H9 (cell line): ENCODE measurements around the gene SELENBP1. TPM values are rescaled to one million over a fixed set of nuclear protein-coding genes. Genes with fewer than 3 reads are reported as not detected.

Experiments used
- DNase-seq: peaks from one replicate; pipeline ENCODE4 v3.0.0-alpha.2; 2017
- H2AFZ ChIP-seq: one replicate; pipeline ENCODE4 v1.6.1; 2013; ENCODE audit warnings: mild to moderate bottlenecking, low read length, control low read depth, moderate library complexity
- H2AK5ac ChIP-seq: 2 replicates; pipeline ENCODE4 v1.6.1; 2013; ENCODE audit warnings: low read length, control low read depth, mixed read lengths; ENCODE audit not compliant: insufficient read length
- H2BK120ac ChIP-seq: one replicate; pipeline ENCODE4 v1.6.1; 2013; ENCODE audit warnings: low read depth, mild to moderate bottlenecking, low read length, control low read depth, inconsistent platforms; ENCODE audit not compliant: poor library complexity, severe bottlenecking
- H2BK12ac ChIP-seq: 2 replicates; pipeline ENCODE4 v1.6.1; 2013; ENCODE audit warnings: low read length, control low read depth, mixed read lengths, low read depth; ENCODE audit not compliant: insufficient read length
- H2BK15ac ChIP-seq: 2 replicates; pipeline ENCODE4 v1.6.1; 2013; ENCODE audit warnings: low read depth, low read length, control low read depth
- H2BK20ac ChIP-seq: one replicate; pipeline ENCODE4 v1.6.1; 2013; ENCODE audit warnings: low read depth, mild to moderate bottlenecking, low read length, control low read depth, inconsistent platforms; ENCODE audit not compliant: poor library complexity, severe bottlenecking
- H2BK5ac ChIP-seq: 2 replicates; pipeline ENCODE4 v1.6.1; 2013; ENCODE audit warnings: low read length, control low read depth, mixed read lengths; ENCODE audit not compliant: insufficient read length
- H3K14ac ChIP-seq: 2 replicates; pipeline ENCODE4 v1.6.1; 2013; ENCODE audit warnings: low read length, control low read depth; ENCODE audit not compliant: insufficient read depth
- H3K18ac ChIP-seq: 2 replicates; pipeline ENCODE4 v1.6.1; 2013; ENCODE audit warnings: low read depth, mild to moderate bottlenecking, mixed read lengths, low read length, control low read depth; ENCODE audit not compliant: insufficient read length
- H3K23ac ChIP-seq: 2 replicates; pipeline ENCODE4 v1.6.1; 2013; ENCODE audit warnings: low read length, control low read depth, mixed read lengths, low read depth; ENCODE audit not compliant: insufficient read length
- H3K23me2 ChIP-seq: 2 replicates; pipeline ENCODE4 v1.6.1; 2013; ENCODE audit warnings: low read depth, mild to moderate bottlenecking, mixed read lengths, low read length, control low read depth; ENCODE audit not compliant: insufficient read length, poor library complexity, severe bottlenecking
- H3K27ac ChIP-seq: 2 replicates; pipeline ENCODE4 v1.5.1; 2013; ENCODE audit warnings: low read length, control low read depth, mixed read lengths, low read depth; ENCODE audit not compliant: insufficient read length
- H3K27me3 ChIP-seq: 2 replicates; pipeline ENCODE4 v1.6.1; 2013; ENCODE audit warnings: low read length, control low read depth, inconsistent platforms; ENCODE audit not compliant: insufficient read depth
- H3K4ac ChIP-seq: 2 replicates; pipeline ENCODE4 v1.6.1; 2013; ENCODE audit warnings: low read depth, mild to moderate bottlenecking, control low read depth, inconsistent platforms, low read length, moderate library complexity
- H3K4me1 ChIP-seq: 2 replicates; pipeline ENCODE4 v1.6.1; 2013; ENCODE audit warnings: low read length, control low read depth, inconsistent platforms; ENCODE audit not compliant: insufficient read depth
- H3K4me2 ChIP-seq: 2 replicates; pipeline ENCODE4 v1.6.1; 2013; ENCODE audit warnings: low read length, control low read depth, mixed read lengths; ENCODE audit not compliant: insufficient read length, insufficient read depth
- H3K56ac ChIP-seq: 2 replicates; pipeline ENCODE4 v1.6.1; 2013; ENCODE audit warnings: low read depth, mild to moderate bottlenecking, mixed read lengths, low read length, control low read depth; ENCODE audit not compliant: insufficient read length
- H3K79me1 ChIP-seq: 2 replicates; pipeline ENCODE4 v1.6.1; 2013; ENCODE audit warnings: low read depth, mild to moderate bottlenecking, moderate library complexity, low read length, control low read depth, inconsistent platforms; ENCODE audit not compliant: insufficient read depth, poor library complexity, severe bottlenecking
- H3K79me2 ChIP-seq: 2 replicates; pipeline ENCODE4 v1.6.1; 2013; ENCODE audit warnings: low read length, control low read depth, inconsistent platforms; ENCODE audit not compliant: insufficient read depth
- H3K9ac ChIP-seq: 2 replicates; pipeline ENCODE4 v1.6.1; 2013; ENCODE audit warnings: low read length, control low read depth, mixed read lengths; ENCODE audit not compliant: insufficient read length; ENCODE audit errors: extremely low read depth
- H3K9me3 ChIP-seq: one replicate; pipeline ENCODE4 v1.6.1; 2013; ENCODE audit warnings: low read depth, low read length, inconsistent platforms; ENCODE audit not compliant: control insufficient read depth
- H3T11ph ChIP-seq: one replicate; pipeline ENCODE4 v1.6.1; 2013; ENCODE audit warnings: mild to moderate bottlenecking, low read length, control low read depth, inconsistent platforms
- H4K20me1 ChIP-seq: one replicate; pipeline ENCODE4 v1.6.1; 2013; ENCODE audit not compliant: control insufficient read depth, insufficient read length, insufficient read depth
- H4K5ac ChIP-seq: 2 replicates; pipeline ENCODE4 v1.6.1; 2013; ENCODE audit warnings: low read depth, mild to moderate bottlenecking, mixed read lengths, low read length, control low read depth; ENCODE audit not compliant: insufficient read length
- H4K8ac ChIP-seq: replicated peaks from 2 replicates; pipeline ENCODE4 v1.6.1; 2013; ENCODE audit warnings: low read length, control low read depth, mixed read lengths, low read depth; ENCODE audit not compliant: insufficient read length
- H4K91ac ChIP-seq: 2 replicates; pipeline ENCODE4 v1.6.1; 2013; ENCODE audit warnings: low read depth, mild to moderate bottlenecking, moderate library complexity, mixed read lengths, low read length, control low read depth; ENCODE audit not compliant: insufficient read length
- H3K27ac Mint-ChIP-seq, 3 experiments: 2 replicates in 2 of 3; 3 replicates in 1 of 3; pipeline ENCODE4 v1.8.0; 2020 to 2021; ENCODE audit warnings: mixed read lengths in 3 of 3, mild to moderate bottlenecking in 1 of 3, moderate library complexity in 1 of 3
- H3K27me3 Mint-ChIP-seq: 2 replicates; pipeline ENCODE4 v1.8.0; 2021; ENCODE audit warnings: low read depth, mild to moderate bottlenecking, moderate library complexity, mixed read lengths
- H3K36me3 Mint-ChIP-seq, 3 experiments: 2 replicates in 2 of 3; 3 replicates in 1 of 3; pipeline ENCODE4 v1.8.0; 2020 to 2021; ENCODE audit warnings: low read depth in 3 of 3, mixed read lengths in 3 of 3; ENCODE audit not compliant: insufficient read depth in 1 of 3
- H3K4me1 Mint-ChIP-seq, 2 experiments: 2 replicates each; pipeline ENCODE4 v1.8.0; 2020; ENCODE audit warnings: mixed read lengths in 2 of 2
- H3K4me3 Mint-ChIP-seq, 2 experiments: 2 replicates in 1 of 2; 3 replicates in 1 of 2; pipeline ENCODE4 v1.8.0; 2020 to 2021; ENCODE audit warnings: mild to moderate bottlenecking in 2 of 2, mixed read lengths in 2 of 2, moderate library complexity in 1 of 2
- H3K9me3 Mint-ChIP-seq, 2 experiments: 2 replicates in 1 of 2; 3 replicates in 1 of 2; pipeline ENCODE4 v1.8.0; 2020; ENCODE audit warnings: mild to moderate bottlenecking in 2 of 2, mixed read lengths in 2 of 2, moderate library complexity in 1 of 2
- total RNA-seq: library from RNA; stranded (reverse); gene quantifications from 2 replicates; pipeline ENCODE4 v1.2.1, GENCODE V29; 2021
- TF ChIP-seq, protein P1 (sequence below): fragments of 200-600 bp; sonication (generic); conservative IDR thresholded peaks from 3 replicates; pipeline ENCODE4 v1.8.0; 2021; ENCODE audit warnings: antibody characterized with exemption, mild to moderate bottlenecking

The SELENBP1 gene
- total RNA-seq, 1 experiment from 2014 or later, result 14.2 TPM

DNA sequence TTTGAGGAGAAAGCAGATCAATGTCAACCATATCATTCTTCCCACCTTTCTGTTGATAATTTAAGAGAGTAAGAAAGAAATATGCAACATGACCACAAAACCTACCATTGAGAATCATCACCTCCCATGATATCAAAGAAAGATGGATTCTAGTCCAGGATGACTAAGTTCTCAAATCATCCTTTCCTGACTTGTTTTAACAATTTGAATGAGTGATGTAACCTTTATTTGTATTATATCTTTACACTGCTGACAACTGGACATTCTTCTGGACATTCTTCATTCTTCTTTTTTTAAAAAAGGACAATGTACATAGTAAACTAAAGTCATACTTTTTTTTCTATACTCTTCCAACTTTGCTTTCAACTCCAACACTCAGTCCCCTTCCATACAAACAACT is 36.4 kb upstream of the SELENBP1 start:
- Histone ChIP-seq H3K9ac (no peak overlapping the region), H4K20me1 (no peaks in the 10 kb centered on the region), H3K79me2 (no peaks in the 10 kb centered on the region), H3K23ac (no peak overlapping the region), H3K4me1 (no peaks in the 10 kb centered on the region), H3K4me2 (no peak overlapping the region), H3K23me2 (no peaks in the 10 kb centered on the region), H2BK12ac (no peak overlapping the region), H2AK5ac (no peak overlapping the region), H3T11ph (no peak overlapping the region), H3K27ac (no peak overlapping the region), H2BK15ac (no peak overlapping the region), H3K18ac (no peak overlapping the region), H2BK120ac (no peak overlapping the region), H3K56ac (no peak overlapping the region), H3K27me3 (no peaks in the 10 kb centered on the region), H4K91ac (no peak overlapping the region), H2BK20ac (no peak overlapping the region), H2AFZ (no peak overlapping the region), H2BK5ac (no peak overlapping the region), H3K4ac (no peak overlapping the region), H3K79me1 (no peaks in the 10 kb centered on the region), H3K9me3 (no peaks in the 10 kb centered on the region), H4K5ac (no peak overlapping the region), H3K14ac (no peak overlapping the region), H4K8ac (no peak overlapping the region)
- DNase-seq, result no peak
- Mint-ChIP-seq H3K4me1 (no peaks in the 10 kb centered on the region), H3K9me3 (no peaks in the 10 kb centered on the region), H3K27me3 (no peaks in the 10 kb centered on the region), H3K4me3 (no peak overlapping the region), H3K36me3 (peaks cover 46 to 93% (median 87%) of the 10 kb centered on the region in 3 experiments; a peak in 6 of 7 replicates), H3K27ac (no peak overlapping the region)
- TF ChIP-seq, protein P1, sequence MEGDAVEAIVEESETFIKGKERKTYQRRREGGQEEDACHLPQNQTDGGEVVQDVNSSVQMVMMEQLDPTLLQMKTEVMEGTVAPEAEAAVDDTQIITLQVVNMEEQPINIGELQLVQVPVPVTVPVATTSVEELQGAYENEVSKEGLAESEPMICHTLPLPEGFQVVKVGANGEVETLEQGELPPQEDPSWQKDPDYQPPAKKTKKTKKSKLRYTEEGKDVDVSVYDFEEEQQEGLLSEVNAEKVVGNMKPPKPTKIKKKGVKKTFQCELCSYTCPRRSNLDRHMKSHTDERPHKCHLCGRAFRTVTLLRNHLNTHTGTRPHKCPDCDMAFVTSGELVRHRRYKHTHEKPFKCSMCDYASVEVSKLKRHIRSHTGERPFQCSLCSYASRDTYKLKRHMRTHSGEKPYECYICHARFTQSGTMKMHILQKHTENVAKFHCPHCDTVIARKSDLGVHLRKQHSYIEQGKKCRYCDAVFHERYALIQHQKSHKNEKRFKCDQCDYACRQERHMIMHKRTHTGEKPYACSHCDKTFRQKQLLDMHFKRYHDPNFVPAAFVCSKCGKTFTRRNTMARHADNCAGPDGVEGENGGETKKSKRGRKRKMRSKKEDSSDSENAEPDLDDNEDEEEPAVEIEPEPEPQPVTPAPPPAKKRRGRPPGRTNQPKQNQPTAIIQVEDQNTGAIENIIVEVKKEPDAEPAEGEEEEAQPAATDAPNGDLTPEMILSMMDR, result no peak
